Common myeloid progenitor, CD34-positive (primary cell): ENCODE results near the gene BBS9.

Source experiments
- CTCF ChIA-PET: fragments of 350-600 bp; sonication (Branson Sonifier 250); formaldehyde crosslinking; loops from one replicate; lab custom pipeline; 2021; ENCODE audit warnings: antibody characterized with exemption; lab: Charles Lee
- POLR2A ChIA-PET: fragments of 350-600 bp; sonication (Branson Sonifier 250); formaldehyde crosslinking; loops from one replicate; lab custom pipeline; 2021; ENCODE audit warnings: antibody characterized with exemption; lab: Charles Lee
- DNase-seq, 3 donors: peaks; one replicate each; pipeline versions ENCODE4 v3.0.0 to v3.0.0-alpha.2; 2013
- H3K27ac ChIP-seq, 2 experiments: 1 replicate in 1 of 2; 2 replicates in 1 of 2; pipeline ENCODE4 v1.7.0; 2013; ENCODE audit warnings: inconsistent platforms in 2 of 2, low read length in 2 of 2, mild to moderate bottlenecking in 2 of 2, low read depth in 1 of 2, moderate library complexity in 1 of 2; ENCODE audit not compliant: severe bottlenecking in 2 of 2, insufficient read depth in 1 of 2, poor library complexity in 1 of 2
- H3K27me3 ChIP-seq, 5 experiments: replicated peaks in 2 of 5; 1 replicate in 3 of 5; 2 replicates in 2 of 5; pipeline versions ENCODE4 v1.6.1 to v1.7.0; 2013; ENCODE audit warnings: low read length in 4 of 5, mild to moderate bottlenecking in 2 of 5, moderate library complexity in 2 of 5, inconsistent platforms in 1 of 5; ENCODE audit not compliant: insufficient read depth in 5 of 5, control insufficient read depth in 4 of 5
- H3K36me3 ChIP-seq, 4 experiments: 1 replicate in 2 of 4; 2 replicates in 2 of 4; pipeline versions ENCODE4 v1.6.1 to v1.7.0; 2013; ENCODE audit warnings: low read length in 3 of 4, control low read depth in 1 of 4, mild to moderate bottlenecking in 1 of 4; ENCODE audit not compliant: control insufficient read depth in 4 of 4, insufficient read depth in 4 of 4
- H3K4me1 ChIP-seq, 4 experiments: 1 replicate in 3 of 4; 2 replicates in 1 of 4; pipeline versions ENCODE4 v1.6.1 to v1.7.1; 2013; ENCODE audit warnings: low read length in 3 of 4, mild to moderate bottlenecking in 3 of 4, control low read depth in 1 of 4, inconsistent platforms in 1 of 4, moderate library complexity in 1 of 4; ENCODE audit not compliant: control insufficient read depth in 4 of 4, insufficient read depth in 4 of 4; ENCODE audit errors: control extremely low read depth in 1 of 4
- H3K4me3 ChIP-seq, 7 experiments: 1 replicate in 4 of 7; 2 replicates in 3 of 7; pipeline versions ENCODE4 v1.5.1 to v1.7.0; 2013; ENCODE audit warnings: mild to moderate bottlenecking in 7 of 7, low read length in 6 of 7, moderate library complexity in 6 of 7, inconsistent platforms in 2 of 7, low read depth in 2 of 7, control low read depth in 1 of 7; ENCODE audit not compliant: insufficient read depth in 4 of 7, control insufficient read depth in 1 of 7; ENCODE audit errors: extremely low read depth in 1 of 7
- H3K9me3 ChIP-seq, 5 experiments: 1 replicate in 4 of 5; 2 replicates in 1 of 5; pipeline versions ENCODE4 v1.6.1 to v1.7.1; 2013; ENCODE audit warnings: low read length in 4 of 5, mild to moderate bottlenecking in 2 of 5, inconsistent platforms in 1 of 5, low read depth in 1 of 5, moderate library complexity in 1 of 5; ENCODE audit not compliant: control insufficient read depth in 4 of 5, insufficient read depth in 2 of 5; ENCODE audit errors: control extremely low read depth in 1 of 5
- WGBS: methylation state at CpG from one replicate; pipeline ENCODE4 v1.1.5; 2013; ENCODE audit not compliant: insufficient coverage; 5-methylcytosine and 5-hydroxymethylcytosine counted together

The BBS9 gene

DNA sequence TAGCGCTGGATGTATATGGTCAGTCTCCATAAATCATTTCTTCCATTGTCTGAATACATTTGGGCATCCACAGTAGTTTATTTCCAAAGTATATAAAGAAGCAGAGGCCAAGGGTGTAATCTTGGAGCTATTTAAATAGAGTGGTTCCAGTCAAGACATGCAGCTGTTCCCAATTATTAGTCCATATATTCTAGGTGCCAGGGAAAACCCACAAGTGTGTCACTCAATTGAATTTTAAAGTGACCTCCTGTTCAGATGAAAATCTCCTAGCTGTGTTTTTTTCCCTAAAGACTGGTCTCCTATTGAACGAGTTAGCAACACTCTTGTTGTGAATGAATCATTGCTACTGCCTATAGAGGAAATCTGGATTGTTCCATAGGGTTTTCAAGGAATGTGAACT lies 515.7 kb downstream of the BBS9 start:
- ChIA-PET POLR2A (no interaction called here), CTCF (no interaction called here)
- 100% methylated on average over 1 of the region's 2 CpGs for WGBS

DNA sequence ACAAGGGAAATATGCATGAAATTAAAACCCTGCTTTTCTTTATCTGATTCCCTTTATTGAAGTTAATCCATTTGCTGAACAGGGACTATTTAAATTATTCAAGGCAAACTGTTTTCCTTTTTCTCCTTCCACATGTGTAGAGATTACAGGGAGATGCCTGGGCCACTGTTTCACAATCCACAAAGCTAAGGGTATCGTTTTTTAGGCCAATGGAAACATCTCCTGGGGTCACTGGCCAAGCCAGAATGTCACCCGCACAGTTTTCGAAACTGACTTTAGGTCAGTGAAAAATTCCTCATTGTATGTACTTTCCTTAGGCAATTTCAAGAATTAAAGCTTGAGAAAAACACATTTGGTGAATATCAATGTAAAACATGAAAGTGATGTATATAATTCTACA lies 516.8 kb downstream of the BBS9 start:
- no peak overlapping the region for H3K27ac ChIP-seq
- no peaks in the 10 kb centered on the region for H3K36me3 ChIP-seq
- H3K9me3 ChIP-seq: no peaks in the 10 kb centered on the region
- CTCF ChIA-PET: no interaction called here
- H3K4me1 ChIP-seq: no peaks in the 10 kb centered on the region
- no peak for DNase-seq
- 88% methylated on average over 1 of the region's 3 CpGs for WGBS
- POLR2A ChIA-PET: no interaction called here
- H3K4me3 ChIP-seq: no peak overlapping the region
- H3K27me3 ChIP-seq: no peaks in the 10 kb centered on the region

More for the DNA sequence above, 515.7 kb downstream of the BBS9 start:
- H3K9me3 ChIP-seq: no peaks in the 10 kb centered on the region
- no peak overlapping the region for H3K27ac ChIP-seq
- H3K36me3 ChIP-seq: peaks cover 0 to 3% (median 0%) of the 10 kb centered on the region in 4 experiments
- no peaks in the 10 kb centered on the region for H3K4me1 ChIP-seq
- no peak overlapping the region for H3K4me3 ChIP-seq
- H3K27me3 ChIP-seq: no peaks in the 10 kb centered on the region
- DNase-seq: no peak

DNA sequence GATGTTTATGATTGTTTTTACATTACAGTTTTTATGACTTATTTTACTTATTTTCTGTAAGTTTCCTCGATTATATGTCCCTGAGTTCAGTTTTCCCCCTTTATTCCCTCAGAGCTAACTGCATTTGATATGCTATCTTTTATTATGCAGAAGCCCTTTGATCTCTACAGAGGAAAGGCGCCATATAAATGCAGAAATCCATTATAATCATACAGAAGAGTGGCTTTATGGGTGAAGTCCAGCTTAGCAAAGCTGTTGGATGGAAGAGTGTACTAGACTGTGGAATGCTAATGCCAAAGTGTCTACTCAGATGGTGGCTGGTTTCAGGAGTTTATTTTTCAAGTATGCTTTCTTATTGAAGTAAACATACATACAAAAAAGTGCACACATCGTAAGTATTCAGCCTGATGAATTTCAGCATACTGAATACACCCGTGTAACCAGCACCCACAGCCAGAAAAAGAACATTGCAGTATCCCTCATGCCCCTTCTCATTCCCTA lies 517.6 kb downstream of the BBS9 start:
- no CpG with 5 or more reads among the region's 4 CpGs for WGBS
- Histone ChIP-seq H3K4me3 (no peak overlapping the region), H3K27me3 (no peaks in the 10 kb centered on the region), H3K36me3 (no peaks in the 10 kb centered on the region), H3K4me1 (no peaks in the 10 kb centered on the region), H3K27ac (no peak overlapping the region), H3K9me3 (no peaks in the 10 kb centered on the region)
- ChIA-PET POLR2A (no interaction called here), CTCF (no interaction called here)
- DNase-seq: no peak

DNA sequence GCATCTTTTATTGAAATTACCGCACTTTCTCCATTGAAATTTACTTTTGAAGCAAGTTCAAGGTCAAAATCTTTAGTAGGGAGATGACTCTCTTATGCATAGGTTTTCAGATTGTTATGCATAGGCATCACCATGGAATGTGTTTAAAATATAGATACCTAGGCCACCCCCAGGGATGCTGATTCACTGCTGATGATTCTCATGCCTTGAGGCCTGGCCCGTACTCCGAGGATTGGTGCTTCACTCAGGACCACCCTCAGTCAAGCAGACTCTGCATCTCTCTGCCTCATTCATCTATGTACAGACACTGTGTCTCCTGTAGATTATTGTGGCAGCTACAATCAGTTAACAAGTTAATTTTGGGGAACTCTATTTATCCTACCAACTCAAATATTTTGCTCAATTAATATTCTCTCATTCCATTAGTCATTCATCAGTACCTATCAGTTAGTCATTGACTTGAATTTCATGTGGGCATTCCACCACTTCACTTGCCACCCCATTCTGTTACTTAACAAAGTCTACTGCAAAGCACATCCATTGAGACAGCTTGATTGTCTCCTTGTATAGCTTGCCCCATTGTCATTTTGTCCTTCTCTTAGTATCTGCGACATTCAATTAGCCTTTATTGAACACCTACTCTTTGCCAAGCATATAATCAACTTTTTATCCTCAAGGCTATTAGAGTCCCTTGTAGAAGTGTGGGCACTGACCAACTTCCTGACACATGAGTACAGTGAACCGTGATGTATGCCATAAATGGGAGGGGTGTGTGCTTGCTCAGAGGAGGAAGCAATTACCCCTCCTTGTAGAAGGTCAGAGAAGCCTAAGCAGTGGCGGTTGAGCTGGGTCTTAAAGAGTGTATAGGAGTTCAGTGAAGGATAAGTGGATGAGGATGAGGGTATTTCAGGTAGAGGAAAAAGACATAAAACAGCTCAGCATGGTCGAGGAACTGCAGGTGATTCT lies 520.4 kb downstream of the BBS9 start:
- WGBS: 84% methylated on average over 5 of the region's 7 CpGs
- CTCF ChIA-PET: no interaction called here

DNA sequence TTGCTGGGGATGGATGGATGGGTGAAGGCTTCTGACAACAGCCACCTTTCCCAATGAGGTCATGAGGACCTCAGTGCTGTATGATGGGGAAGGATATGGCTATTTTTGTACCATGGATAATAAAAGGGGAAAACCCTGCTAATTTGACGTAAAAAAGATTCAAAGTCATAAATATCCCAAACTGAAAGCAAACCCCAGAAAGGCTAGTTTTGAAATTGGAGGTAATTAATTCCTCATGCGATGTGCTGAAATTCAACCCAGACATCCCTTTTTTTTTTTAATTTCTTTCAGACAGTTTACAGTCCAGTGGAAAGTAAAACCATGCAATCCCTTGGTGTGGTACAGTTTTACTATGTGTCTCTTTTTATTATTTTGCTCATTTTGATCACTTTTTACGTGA lies 521.5 kb downstream of the BBS9 start:
- CTCF ChIA-PET: no interaction called here
- WGBS: no CpG with 5 or more reads among the region's 3 CpGs

More for the DNA sequence above, 520.4 kb downstream of the BBS9 start:
- Histone ChIP-seq H3K4me1 (no peaks in the 10 kb centered on the region), H3K27ac (no peak overlapping the region), H3K4me3 (no peak overlapping the region), H3K36me3 (no peaks in the 10 kb centered on the region), H3K27me3 (no peaks in the 10 kb centered on the region), H3K9me3 (no peaks in the 10 kb centered on the region)
- POLR2A ChIA-PET: no interaction called here
- DNase-seq: no peak

DNA sequence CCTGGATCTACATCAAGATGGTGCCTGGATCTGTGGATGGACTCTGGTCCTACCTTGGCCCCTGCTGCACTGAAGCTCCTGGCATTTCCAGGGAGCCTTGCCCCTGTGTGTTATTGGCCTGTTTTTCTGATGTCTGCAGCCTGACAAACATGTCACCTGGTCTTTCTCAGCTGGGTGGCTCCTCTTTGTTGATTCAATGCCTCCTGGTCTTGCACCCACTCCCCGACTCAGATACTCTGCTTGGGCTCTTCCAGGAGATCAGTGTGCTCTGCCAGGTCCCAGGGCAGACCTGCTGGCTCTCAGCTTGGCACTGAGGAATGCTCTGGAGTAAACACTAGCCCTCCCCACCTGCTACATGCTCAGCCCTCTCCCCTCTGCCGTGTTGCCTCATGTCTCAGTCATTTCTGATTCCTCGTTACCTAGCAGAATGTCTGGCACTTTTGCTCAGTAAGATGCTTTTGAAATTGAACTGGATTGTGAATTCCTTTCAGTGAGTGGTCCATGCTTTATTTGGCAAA lies 522.7 kb downstream of the BBS9 start:
- H3K4me3 ChIP-seq: no peak overlapping the region
- H3K4me1 ChIP-seq: no peaks in the 10 kb centered on the region
- no peaks in the 10 kb centered on the region for H3K9me3 ChIP-seq
- 91% methylated on average over 1 of the region's 3 CpGs for WGBS
- CTCF ChIA-PET: no interaction called here
- DNase-seq: no peak
- H3K27me3 ChIP-seq: no peaks in the 10 kb centered on the region
- no peaks in the 10 kb centered on the region for H3K36me3 ChIP-seq
- H3K27ac ChIP-seq: no peak overlapping the region
- POLR2A ChIA-PET: no interaction called here

More for the DNA sequence above, 521.5 kb downstream of the BBS9 start:
- Histone ChIP-seq H3K4me1 (no peaks in the 10 kb centered on the region), H3K27me3 (no peaks in the 10 kb centered on the region), H3K4me3 (no peak overlapping the region), H3K27ac (no peak overlapping the region), H3K9me3 (no peaks in the 10 kb centered on the region), H3K36me3 (no peaks in the 10 kb centered on the region)
- POLR2A ChIA-PET: no interaction called here
- DNase-seq: no peak

DNA sequence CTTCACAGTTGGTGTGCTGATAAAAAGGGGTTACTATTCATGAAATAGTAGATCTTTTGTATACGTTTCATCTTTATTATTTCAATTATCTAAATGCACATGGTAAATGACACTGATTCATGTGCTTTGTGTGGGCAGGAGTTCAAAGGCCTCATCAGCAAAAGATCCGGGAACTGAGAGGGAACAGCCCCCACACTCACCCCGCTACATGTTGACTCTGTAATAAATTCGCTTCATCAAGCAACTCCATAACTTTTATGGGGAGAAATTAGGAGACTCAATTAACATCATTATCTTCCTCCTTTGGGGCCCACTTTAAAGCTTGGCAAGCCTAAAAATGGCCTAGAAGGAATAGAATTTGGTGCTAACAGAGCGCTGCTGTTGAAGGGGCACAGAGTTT lies 525.3 kb downstream of the BBS9 start:
- WGBS: no CpG with 5 or more reads among the region's 5 CpGs
- Histone ChIP-seq H3K27ac (no peak overlapping the region), H3K36me3 (no peaks in the 10 kb centered on the region), H3K4me3 (no peak overlapping the region), H3K9me3 (no peaks in the 10 kb centered on the region), H3K4me1 (no peaks in the 10 kb centered on the region), H3K27me3 (no peaks in the 10 kb centered on the region)
- POLR2A ChIA-PET: no interaction called here
- CTCF ChIA-PET: no interaction called here
- no peak for DNase-seq
